ENCODE measurements around the gene LIPE.

Gene LIPE

DNA sequence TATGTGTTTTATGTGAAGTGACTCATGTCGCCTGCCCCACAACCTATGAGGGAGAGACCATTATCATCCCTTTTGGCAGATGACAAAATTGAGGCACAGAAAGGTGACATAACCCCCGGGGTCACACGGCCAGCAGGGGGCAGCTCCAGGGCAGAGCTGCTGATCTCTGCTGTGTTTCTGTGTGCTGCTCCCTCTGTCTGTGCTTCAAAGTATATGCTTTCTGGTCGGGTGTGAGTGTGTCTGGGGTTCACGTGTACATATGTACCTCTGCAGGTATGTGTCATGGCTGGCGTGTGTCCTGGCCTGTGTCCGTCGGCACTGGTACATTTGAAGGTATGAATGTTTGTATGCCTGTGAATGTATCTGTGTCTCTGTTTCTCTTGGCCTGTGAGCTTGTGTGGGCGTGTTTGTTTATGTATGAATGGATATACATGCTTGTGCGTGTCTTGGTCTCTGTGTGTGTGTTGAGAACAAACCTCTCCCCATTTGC, 7.1 kb downstream of the LIPE start:
- in situ Hi-C loops (cut with HindIII; ENCODE audit: low sequenced_read_pairs): no loop called here

DNA sequence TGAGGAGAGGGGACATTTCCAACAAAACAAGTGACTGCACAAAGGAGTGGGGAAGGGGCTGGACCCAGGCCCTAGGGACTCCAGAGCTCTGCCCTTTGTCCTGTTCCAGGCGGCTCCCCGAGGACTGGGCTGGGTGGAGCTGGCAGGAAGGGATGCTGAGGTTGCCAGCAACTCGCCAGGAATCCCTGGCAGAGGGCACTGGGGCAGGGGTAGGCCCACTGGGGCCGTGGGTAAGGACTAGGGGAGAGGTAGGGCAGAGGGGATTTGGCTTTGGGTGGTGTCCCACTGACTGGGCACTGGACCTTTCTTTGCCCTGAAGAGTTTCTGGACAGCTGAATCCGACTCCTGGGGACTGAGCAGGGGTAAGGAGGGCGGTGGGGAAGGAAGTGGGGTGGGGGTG, 7.9 kb downstream of the LIPE start:
- TF ChIP-seq, protein P1, sequence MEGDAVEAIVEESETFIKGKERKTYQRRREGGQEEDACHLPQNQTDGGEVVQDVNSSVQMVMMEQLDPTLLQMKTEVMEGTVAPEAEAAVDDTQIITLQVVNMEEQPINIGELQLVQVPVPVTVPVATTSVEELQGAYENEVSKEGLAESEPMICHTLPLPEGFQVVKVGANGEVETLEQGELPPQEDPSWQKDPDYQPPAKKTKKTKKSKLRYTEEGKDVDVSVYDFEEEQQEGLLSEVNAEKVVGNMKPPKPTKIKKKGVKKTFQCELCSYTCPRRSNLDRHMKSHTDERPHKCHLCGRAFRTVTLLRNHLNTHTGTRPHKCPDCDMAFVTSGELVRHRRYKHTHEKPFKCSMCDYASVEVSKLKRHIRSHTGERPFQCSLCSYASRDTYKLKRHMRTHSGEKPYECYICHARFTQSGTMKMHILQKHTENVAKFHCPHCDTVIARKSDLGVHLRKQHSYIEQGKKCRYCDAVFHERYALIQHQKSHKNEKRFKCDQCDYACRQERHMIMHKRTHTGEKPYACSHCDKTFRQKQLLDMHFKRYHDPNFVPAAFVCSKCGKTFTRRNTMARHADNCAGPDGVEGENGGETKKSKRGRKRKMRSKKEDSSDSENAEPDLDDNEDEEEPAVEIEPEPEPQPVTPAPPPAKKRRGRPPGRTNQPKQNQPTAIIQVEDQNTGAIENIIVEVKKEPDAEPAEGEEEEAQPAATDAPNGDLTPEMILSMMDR (IDR thresholded peaks at IDR 0.05; ENCODE audit: low read depth, low read length): no peak
- H3K4me3 ChIP-seq (ENCODE audit: low read depth, low read length): no peak overlapping the region
- DNase-seq (ENCODE audit: low read depth, low spot score): no peak
- in situ Hi-C loops (cut with HindIII; ENCODE audit: low sequenced_read_pairs): no loop called here

More for the DNA sequence above, 7.1 kb downstream of the LIPE start:
- H3K4me3 ChIP-seq (ENCODE audit: low read depth, low read length): no peak overlapping the region
- no peak for DNase-seq (ENCODE audit: low read depth, low spot score)
- TF ChIP-seq, protein P1 (IDR thresholded peaks at IDR 0.05; ENCODE audit: low read depth, low read length): peak; percentile 62

DNA sequence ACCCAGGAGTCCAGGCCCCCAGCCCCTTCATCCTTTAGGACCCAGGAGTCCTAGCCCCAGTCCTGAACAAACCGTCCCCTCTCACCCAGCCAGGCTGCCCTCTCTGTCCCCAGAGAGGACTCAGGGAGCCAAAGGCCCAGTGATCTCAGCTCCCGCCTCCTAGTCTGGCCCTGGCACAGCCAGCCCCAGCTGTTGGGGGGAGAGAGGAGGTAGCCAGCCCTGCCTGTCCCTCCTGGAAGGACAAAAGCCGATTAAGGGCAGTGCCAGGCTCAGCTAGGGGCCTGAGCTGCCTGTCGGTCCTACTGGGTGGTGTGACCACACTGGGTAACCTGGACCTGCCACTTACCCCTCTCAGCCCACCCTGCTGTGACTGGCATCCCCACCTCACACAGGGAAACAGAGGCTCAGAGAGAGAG, 14.5 kb downstream of the LIPE start:
- in situ Hi-C loops (cut with HindIII; ENCODE audit: low sequenced_read_pairs): no loop called here
- no peak overlapping the region for H3K4me3 ChIP-seq (ENCODE audit: low read depth, low read length)
- TF ChIP-seq, protein P1 (IDR thresholded peaks at IDR 0.05; ENCODE audit: low read depth, low read length): no peak
- DNase-seq (ENCODE audit: low read depth, low spot score): no peak

GRCh38 chr19:42412227-42412626, 15.0 kb downstream of the LIPE start:
- H3K4me3 ChIP-seq (ENCODE audit: low read depth, low read length): no peak overlapping the region
- in situ Hi-C loops (cut with HindIII; ENCODE audit: low sequenced_read_pairs): no loop called here
- TF ChIP-seq, protein P1 (IDR thresholded peaks at IDR 0.05; ENCODE audit: low read depth, low read length): no peak
- no peak for DNase-seq (ENCODE audit: low read depth, low spot score)

- TF ChIP-seq, protein P1 (IDR thresholded peaks at IDR 0.05; ENCODE audit: low read depth, low read length): no peak
- in situ Hi-C loops (cut with HindIII; ENCODE audit: low sequenced_read_pairs): no loop called here
- H3K4me3 ChIP-seq (ENCODE audit: low read depth, low read length): no peak overlapping the region
- no peak for DNase-seq (ENCODE audit: low read depth, low spot score)
Observed at GRCh38 chr19:42411581-42412178, 15.5 kb downstream of the LIPE start.

DNA sequence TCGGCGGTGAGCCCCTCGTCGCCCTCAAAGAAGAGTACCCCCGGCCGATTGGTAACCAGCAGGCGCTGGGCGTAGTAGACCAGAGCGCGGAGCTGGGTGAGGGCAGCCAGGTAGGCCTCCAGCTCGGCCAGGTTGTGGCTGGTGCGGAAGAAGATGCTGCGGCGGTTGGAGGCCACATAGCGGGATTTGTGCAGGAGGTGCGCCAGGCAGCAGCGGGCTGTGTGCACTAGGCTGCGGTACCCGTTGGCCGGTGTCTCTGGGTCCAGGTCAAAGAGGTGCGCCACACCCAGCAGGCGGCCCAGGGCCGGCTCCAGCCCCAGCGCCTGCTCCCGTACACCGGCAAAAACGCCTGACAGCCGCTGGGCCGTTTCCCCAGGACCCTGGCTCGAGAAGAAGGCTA, 16.8 kb downstream of the LIPE start:
- H3K4me3 ChIP-seq (ENCODE audit: low read depth, low read length): no peak overlapping the region

More for the DNA sequence above, 16.8 kb downstream of the LIPE start:
- TF ChIP-seq, protein P1 (IDR thresholded peaks at IDR 0.05; ENCODE audit: low read depth, low read length): no peak
- no peak for DNase-seq (ENCODE audit: low read depth, low spot score)
- in situ Hi-C loops (cut with HindIII; ENCODE audit: low sequenced_read_pairs): no loop called here

Measured in astrocyte of the spinal cord (primary cell).